Stimulated activated CD4-positive, alpha-beta T cell treated with anti-CD3 and anti-CD28 coated beads, Interleukin-15, amount 100 ng/mL, for 1 hour (primary cell): ENCODE results near the gene OR8I2.
"Not testable (repeated sequence)": the region's sequence is repeated elsewhere in the genome, so short reads cannot be mapped to it uniquely, and the experiment has no call there.

ENCODE experiments used
- DNase-seq, 2 donors: peaks; one replicate each; pipeline ENCODE4 v3.0.0-alpha.2; 2020; ENCODE audit warnings: low read depth in 1 of 2, low spot score in 1 of 2

Gene OR8I2

DNA sequence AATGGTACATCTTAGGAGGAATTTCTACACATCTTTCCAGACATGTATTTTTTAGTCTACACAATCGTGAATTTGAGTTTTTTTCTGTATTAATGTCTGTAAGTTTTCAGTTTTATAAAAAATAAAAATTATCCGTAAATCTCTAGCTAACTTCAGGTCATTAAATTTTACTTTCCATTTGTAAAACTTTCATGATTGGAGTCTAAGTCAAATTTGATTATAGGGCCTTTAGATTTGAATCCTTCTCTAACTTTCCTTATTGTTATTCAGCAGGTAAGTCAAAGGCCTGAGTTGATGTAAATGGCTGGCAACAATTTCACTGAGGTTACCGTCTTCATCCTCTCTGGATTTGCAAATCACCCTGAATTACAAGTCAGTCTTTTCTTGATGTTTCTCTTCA lies at the start of gene OR8I2:
OR8I2 (plus strand) TSS at position 301 of the 400 bp plus-strand sequence; CDS start at position 301, 0 bp downstream.
- DNase-seq, result no peak

DNA sequence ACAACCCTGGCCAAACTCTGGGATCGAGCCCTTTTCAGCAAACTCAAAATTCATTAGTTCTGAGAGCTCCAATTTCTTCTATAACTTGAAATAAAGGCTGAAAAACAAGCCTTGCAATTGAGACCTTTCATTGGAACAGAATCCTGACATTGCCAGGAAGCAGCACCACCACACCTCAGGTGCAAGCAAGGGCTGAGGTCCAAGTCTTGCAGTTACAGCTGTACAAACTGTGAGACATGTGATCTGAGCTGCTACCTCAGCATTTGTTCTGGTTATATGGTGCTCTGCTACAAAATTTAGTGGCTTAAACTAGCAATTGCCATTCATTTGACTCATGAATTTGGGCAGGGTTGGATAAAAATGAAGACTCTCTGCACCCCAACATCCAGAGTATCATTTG lies 47.6 kb upstream of the OR8I2 start:
- DNase-seq, result no peak

DNA sequence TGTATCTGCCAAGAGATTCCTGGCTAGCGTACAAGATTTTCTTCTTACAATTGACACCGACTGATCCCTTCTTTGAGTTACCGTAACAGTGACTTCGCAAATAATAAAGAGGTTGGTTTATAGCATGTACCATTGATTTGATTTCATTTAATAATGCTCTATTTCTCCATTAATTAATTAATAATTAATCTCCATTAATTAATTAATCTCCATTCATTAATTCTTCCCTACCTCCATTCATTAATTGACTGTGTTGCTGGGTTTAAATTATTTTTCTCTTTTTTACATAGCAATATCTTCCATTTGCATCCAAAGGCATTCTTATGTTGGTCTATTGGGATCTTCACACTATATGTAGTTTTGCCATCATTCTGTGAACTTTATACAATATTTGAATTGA lies 44.6 kb upstream of the OR8I2 start:
- no peak for DNase-seq

DNA sequence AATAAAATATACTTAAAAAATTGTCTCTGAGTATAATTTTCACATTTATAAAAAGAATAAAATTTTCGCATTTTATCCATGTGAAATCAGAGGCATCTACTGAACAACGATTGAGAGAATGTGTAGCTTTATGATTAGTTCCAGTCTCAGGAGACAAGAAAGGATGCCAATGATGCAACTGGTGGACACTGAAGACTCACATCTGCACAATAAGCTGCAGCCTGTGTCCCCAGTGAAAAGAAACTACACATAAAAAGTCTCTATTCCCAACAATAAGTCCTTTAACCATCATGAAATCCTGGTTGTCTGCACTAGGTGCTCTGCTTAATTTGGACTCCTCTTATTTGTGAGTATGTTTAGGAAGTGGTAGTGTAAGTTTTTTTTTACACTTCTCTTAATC lies 43.6 kb upstream of the OR8I2 start:
- no peak for DNase-seq

DNA sequence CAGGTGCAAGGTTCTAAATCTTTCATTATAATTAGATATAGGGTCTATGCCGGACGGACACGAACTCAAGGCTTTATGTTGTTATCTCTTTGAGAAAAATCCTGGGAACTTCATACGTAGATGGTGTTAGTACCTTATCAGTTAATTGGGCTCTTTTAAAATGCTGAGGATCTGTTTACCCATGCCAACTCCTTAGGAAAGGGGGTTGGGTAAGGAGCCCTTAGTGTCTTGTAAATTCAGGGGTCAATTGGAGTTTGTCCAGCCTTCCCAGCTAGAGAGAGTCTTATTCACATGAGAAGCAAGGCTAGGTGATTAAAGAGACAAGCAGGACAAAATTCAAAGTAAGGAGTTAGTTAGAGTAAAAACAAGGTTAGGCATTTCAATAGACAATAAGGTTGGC lies 36.7 kb upstream of the OR8I2 start:
- DNase-seq, result not testable (repeated sequence)

DNA sequence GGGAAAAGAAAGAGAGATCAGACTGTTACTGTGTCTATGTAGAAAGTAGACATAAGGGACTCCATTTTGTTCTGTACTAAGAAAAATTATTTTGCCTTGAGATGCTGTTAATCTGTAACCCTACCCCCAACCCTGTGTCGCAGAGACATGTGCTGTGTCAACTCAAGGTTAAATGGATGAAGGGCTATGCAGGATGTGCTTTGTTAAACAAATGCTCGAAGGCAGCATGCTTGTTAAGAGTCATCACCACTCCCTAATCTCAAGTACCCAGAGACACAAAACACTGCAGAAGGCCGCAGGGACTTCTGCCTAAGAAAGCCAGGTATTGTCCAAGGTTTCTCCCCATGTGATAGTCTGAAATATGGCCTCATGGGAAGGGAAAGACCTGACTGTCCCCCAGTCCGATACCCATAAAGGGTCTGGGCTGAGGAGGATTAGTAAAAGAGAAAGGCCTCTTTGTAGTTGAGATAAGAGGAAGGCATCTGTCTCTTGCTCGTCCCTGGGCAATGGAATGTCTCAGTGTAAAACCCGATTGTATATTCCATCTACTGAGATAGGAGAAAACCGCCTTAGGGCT lies 35.4 kb upstream of the OR8I2 start:
- DNase-seq, result not testable (repeated sequence)

GRCh38 chr11:56058260-56058780 lies 34.8 kb upstream of the OR8I2 start:
- not testable (repeated sequence) for DNase-seq

- DNase-seq, result no peak
These were observed 26.1 kb upstream of the OR8I2 start for GRCh38 chr11:56066980-56067379.

GRCh38 chr11:56089697-56090096 lies 3.4 kb upstream of the OR8I2 start:
- no peak for DNase-seq

DNA sequence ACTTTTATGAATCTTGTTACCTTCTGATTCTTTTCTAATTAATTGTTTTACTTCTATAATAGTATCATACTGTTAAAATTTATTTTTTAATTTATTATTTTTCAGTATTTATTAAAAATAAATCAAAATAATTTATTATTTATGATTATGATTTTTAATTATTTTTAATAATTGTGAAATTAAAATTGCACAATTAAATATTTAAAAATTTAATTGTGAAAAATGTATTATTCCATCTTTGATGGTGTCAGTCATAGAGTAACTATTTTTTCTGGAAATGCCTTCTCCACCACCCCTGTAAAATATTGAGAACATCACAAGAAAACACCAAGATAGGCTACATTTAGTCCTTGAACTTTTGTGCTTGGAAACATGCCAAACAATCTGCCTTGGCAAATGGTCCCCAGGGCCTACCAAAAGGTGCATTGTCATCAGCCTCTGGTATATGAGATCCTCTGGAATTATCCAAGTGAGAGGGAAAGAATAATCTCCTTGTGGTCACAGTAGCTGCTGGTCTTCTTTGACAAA lies 10.2 kb downstream of the OR8I2 start, which contains the start of gene OR8H2:
OR8H2 (plus strand) TSS at position 478 of the 528 bp plus-strand sequence. CDS start 1,356 bp downstream, outside the sequence.
- no peak for DNase-seq

- DNase-seq, result no peak
These were observed 29.0 kb downstream of the OR8I2 start, which contains the start of gene OR8H3 for GRCh38 chr11:56122073-56122472. TSS of gene OR8H3 (plus strand) at chr11:56122373. CDS start at chr11:56122373, 0 bp downstream.

DNA sequence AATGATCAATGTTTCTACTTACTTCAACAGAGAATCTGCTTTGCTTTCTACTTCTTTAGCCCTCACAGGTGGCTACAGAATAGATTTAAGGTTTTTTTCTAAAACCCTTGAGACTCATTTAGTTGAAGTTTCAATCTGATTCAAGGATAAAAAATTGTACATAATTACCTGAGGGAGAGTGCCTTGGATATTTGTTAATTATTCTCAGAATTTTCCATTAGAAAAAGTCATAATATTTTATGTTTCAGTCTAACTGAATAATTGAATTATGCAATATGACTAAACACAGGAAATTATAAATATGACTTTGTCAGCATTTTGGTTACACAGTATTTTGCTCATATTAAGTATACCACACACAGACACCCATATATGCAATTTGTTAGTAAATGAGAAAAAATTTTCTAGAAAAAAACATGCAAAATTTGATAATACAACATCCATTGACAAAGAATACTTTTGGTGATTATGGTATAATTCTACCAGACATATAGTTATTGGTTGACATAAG lies 47.1 kb downstream of the OR8I2 start, which contains the start of gene OR8J3:
OR8J3 (minus strand) TSS at position 51 of the 511 bp plus-strand sequence. CDS start 2,483 bp downstream, outside the sequence.
- no peak for DNase-seq

DNA sequence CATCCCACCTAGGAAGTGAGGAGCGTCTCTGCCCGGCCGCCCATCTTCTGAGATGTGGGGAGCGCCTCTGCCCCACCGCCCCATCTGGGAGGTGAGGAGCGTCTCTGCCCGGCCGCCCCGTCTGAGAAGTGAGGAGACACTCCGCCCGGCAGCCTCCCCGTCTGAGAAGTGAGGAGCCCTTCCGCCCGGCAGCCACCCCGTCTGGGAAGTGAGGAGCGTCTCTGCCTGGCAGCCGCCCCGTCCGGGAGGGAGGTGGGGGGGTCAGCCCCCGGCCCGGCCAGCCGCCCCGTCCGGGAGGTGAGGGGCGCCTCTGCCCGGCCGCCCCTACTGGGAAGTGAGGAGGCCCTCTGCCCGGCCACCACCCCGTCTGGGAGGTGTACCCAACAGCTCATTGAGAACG lies 50.6 kb downstream of the OR8I2 start:
- not testable (repeated sequence) for DNase-seq
